Gastroesophageal sphincter (tissue), 3 donors: ENCODE measurements around the gene FXYD6.

ENCODE experiments used
- POLR2A ChIP-seq, 2 donors: fragments of 450-650 bp; IDR thresholded peaks; one replicate each; pipeline ENCODE4 v1.6.1; 2017; ENCODE audit warnings: antibody characterized with exemption in 2 of 2, mild to moderate bottlenecking in 2 of 2, moderate library complexity in 1 of 2
- TF ChIP-seq, protein P1 (sequence below), 4 experiments: fragments of 200-600 bp in 2 of 4; fragments of 450-650 bp in 2 of 4; sonication (generic) in 1 of 4; IDR thresholded peaks; one replicate each; pipeline ENCODE4 v1.5.1; 2017 to 2019; ENCODE audit warnings: antibody characterized with exemption in 4 of 4, mild to moderate bottlenecking in 2 of 4, moderate library complexity in 2 of 4

DNA sequence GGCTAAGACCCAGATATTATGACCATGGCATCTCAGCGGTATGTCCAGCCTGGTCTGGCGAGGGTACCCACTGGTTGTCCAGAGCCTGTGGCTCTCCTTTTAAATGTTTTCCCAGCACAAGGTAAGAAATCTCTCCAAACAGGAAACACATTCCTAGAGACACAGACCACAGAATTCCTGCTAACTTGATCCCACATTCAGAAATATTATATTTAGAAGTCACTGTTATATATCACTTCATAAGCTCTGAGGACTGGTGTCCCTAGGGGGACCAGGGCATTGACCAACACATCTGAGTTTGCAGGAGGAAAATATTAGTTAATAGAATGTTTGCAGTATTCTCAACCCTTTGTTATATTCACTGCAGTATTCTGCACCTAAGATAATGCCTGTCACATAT lies 29.7 kb upstream of the FXYD6 start:
- TF ChIP-seq, protein P1, sequence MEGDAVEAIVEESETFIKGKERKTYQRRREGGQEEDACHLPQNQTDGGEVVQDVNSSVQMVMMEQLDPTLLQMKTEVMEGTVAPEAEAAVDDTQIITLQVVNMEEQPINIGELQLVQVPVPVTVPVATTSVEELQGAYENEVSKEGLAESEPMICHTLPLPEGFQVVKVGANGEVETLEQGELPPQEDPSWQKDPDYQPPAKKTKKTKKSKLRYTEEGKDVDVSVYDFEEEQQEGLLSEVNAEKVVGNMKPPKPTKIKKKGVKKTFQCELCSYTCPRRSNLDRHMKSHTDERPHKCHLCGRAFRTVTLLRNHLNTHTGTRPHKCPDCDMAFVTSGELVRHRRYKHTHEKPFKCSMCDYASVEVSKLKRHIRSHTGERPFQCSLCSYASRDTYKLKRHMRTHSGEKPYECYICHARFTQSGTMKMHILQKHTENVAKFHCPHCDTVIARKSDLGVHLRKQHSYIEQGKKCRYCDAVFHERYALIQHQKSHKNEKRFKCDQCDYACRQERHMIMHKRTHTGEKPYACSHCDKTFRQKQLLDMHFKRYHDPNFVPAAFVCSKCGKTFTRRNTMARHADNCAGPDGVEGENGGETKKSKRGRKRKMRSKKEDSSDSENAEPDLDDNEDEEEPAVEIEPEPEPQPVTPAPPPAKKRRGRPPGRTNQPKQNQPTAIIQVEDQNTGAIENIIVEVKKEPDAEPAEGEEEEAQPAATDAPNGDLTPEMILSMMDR (IDR thresholded peaks at IDR 0.05): no peak
- TF ChIP-seq POLR2A (IDR thresholded peaks at IDR 0.05): no peak
